Measurements from ENCODE around the gene C3orf20. TPM values are rescaled to one million over a fixed set of nuclear protein-coding genes. Genes with fewer than 3 reads are reported as not detected.
A peak's percentile ranks its signal among the peaks of the same experiment; 100 is the strongest.

The C3orf20 gene
- total and polyA plus RNA-seq, 2 of the 13 experiments (the other 11 are each of a cell fraction or from before 2014, with no cell fraction given): 0.03 to 0.04 TPM

DNA sequence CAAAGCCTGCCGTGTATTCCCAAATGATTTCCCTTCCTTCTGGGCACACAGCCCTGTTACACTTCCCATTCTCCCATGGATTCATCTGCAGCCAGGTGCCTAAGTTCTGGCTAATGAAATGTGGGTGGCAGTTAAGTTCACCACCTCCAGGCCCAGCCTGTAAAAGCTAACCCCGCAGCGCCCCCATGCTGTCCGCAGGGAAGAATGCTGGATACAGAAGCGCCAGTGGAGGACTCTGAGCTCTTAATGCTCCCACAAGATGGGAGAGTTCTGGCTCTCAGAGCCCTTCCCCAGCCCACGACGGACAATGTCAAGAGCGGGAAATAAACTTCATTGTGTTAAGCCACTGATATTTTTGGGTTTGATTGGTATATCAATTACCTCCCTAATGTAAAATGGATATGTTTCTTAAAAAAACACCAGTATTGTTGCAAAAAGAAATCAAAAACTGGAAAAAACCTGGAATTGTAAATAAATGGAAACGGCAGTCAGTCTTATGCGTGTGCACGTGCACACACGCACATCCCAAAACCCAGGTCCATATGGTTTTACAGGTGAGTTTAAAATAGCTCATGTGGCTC lies 106.1 kb downstream of the C3orf20 start (continued):
- TF ChIP-seq NRL (CRISPR knock-in tag; IDR thresholded peaks at IDR 0.05; ENCODE audit: borderline replicate concordance): no peak
- TF ChIP-seq, protein P1, sequence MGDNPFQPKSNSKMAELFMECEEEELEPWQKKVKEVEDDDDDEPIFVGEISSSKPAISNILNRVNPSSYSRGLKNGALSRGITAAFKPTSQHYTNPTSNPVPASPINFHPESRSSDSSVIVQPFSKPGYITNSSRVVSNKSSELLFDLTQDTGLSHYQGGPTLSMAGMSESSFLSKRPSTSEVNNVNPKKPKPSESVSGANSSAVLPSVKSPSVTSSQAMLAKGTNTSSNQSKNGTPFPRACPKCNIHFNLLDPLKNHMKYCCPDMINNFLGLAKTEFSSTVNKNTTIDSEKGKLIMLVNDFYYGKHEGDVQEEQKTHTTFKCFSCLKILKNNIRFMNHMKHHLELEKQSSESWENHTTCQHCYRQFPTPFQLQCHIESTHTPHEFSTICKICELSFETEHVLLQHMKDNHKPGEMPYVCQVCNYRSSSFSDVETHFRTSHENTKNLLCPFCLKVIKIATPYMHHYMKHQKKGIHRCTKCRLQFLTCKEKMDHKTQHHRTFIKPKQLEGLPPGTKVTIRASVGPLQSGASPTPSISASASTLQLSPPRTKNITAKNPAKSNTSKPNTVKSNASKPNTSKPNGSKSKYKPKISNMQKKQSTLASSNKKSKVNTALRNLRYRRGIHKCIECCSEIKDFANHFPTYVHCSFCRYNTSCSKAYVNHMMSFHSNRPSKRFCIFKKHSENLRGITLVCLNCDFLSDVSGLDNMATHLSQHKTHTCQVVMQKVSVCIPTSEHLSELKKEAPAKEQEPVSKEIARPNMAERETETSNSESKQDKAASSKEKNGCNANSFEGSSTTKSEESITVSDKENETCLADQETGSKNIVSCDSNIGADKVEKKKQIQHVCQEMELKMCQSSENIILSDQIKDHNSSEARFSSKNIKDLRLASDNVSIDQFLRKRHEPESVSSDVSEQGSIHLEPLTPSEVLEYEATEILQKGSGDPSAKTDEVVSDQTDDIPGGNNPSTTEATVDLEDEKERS (CRISPR knock-in tag; IDR thresholded peaks at IDR 0.05): no peak
- TF ChIP-seq, protein P2, sequence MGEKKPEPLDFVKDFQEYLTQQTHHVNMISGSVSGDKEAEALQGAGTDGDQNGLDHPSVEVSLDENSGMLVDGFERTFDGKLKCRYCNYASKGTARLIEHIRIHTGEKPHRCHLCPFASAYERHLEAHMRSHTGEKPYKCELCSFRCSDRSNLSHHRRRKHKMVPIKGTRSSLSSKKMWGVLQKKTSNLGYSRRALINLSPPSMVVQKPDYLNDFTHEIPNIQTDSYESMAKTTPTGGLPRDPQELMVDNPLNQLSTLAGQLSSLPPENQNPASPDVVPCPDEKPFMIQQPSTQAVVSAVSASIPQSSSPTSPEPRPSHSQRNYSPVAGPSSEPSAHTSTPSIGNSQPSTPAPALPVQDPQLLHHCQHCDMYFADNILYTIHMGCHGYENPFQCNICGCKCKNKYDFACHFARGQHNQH (CRISPR knock-in tag; IDR thresholded peaks at IDR 0.05): peak; percentile 49; the same call in 1 of the 2 replicates
- TF ChIP-seq CCDC6 (CRISPR knock-in tag; IDR thresholded peaks at IDR 0.05): peak; percentile 21; the same call in 1 of the 2 replicates
- no peak for TF ChIP-seq MAFF (IDR thresholded peaks at IDR 0.05; ENCODE audit: low read depth, low read length)
- no peak for TF ChIP-seq ZNF121 (CRISPR knock-in tag; IDR thresholded peaks at IDR 0.05)
- TF ChIP-seq, protein P3, sequence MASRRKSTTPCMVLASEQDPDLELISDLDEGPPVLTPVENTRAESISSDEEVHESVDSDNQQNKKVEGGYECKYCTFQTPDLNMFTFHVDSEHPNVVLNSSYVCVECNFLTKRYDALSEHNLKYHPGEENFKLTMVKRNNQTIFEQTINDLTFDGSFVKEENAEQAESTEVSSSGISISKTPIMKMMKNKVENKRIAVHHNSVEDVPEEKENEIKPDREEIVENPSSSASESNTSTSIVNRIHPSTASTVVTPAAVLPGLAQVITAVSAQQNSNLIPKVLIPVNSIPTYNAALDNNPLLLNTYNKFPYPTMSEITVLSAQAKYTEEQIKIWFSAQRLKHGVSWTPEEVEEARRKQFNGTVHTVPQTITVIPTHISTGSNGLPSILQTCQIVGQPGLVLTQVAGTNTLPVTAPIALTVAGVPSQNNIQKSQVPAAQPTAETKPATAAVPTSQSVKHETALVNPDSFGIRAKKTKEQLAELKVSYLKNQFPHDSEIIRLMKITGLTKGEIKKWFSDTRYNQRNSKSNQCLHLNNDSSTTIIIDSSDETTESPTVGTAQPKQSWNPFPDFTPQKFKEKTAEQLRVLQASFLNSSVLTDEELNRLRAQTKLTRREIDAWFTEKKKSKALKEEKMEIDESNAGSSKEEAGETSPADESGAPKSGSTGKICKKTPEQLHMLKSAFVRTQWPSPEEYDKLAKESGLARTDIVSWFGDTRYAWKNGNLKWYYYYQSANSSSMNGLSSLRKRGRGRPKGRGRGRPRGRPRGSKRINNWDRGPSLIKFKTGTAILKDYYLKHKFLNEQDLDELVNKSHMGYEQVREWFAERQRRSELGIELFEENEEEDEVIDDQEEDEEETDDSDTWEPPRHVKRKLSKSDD (CRISPR knock-in tag; IDR thresholded peaks at IDR 0.05; ENCODE audit: low read depth): no peak
- TF ChIP-seq ZNF263 (CRISPR knock-in tag; IDR thresholded peaks at IDR 0.05): peak; percentile 80
- TF ChIP-seq ZFX (CRISPR knock-in tag; IDR thresholded peaks at IDR 0.05; ENCODE audit: low read depth): peak; percentile 47; the same call in 1 of the 2 replicates
- no peak for TF ChIP-seq NONO (IDR thresholded peaks at IDR 0.05)
- 0 out of 2 replicates have a peak, but pooled peaks have one; percentile 28 for TF ChIP-seq NONO (CRISPR knock-in tag; conservative IDR thresholded peaks at IDR 0.05)
- TF ChIP-seq PITX1 (CRISPR knock-in tag; IDR thresholded peaks at IDR 0.05): peak; percentile 40; the same call in 1 of the 2 replicates
- TF ChIP-seq, protein P4, sequence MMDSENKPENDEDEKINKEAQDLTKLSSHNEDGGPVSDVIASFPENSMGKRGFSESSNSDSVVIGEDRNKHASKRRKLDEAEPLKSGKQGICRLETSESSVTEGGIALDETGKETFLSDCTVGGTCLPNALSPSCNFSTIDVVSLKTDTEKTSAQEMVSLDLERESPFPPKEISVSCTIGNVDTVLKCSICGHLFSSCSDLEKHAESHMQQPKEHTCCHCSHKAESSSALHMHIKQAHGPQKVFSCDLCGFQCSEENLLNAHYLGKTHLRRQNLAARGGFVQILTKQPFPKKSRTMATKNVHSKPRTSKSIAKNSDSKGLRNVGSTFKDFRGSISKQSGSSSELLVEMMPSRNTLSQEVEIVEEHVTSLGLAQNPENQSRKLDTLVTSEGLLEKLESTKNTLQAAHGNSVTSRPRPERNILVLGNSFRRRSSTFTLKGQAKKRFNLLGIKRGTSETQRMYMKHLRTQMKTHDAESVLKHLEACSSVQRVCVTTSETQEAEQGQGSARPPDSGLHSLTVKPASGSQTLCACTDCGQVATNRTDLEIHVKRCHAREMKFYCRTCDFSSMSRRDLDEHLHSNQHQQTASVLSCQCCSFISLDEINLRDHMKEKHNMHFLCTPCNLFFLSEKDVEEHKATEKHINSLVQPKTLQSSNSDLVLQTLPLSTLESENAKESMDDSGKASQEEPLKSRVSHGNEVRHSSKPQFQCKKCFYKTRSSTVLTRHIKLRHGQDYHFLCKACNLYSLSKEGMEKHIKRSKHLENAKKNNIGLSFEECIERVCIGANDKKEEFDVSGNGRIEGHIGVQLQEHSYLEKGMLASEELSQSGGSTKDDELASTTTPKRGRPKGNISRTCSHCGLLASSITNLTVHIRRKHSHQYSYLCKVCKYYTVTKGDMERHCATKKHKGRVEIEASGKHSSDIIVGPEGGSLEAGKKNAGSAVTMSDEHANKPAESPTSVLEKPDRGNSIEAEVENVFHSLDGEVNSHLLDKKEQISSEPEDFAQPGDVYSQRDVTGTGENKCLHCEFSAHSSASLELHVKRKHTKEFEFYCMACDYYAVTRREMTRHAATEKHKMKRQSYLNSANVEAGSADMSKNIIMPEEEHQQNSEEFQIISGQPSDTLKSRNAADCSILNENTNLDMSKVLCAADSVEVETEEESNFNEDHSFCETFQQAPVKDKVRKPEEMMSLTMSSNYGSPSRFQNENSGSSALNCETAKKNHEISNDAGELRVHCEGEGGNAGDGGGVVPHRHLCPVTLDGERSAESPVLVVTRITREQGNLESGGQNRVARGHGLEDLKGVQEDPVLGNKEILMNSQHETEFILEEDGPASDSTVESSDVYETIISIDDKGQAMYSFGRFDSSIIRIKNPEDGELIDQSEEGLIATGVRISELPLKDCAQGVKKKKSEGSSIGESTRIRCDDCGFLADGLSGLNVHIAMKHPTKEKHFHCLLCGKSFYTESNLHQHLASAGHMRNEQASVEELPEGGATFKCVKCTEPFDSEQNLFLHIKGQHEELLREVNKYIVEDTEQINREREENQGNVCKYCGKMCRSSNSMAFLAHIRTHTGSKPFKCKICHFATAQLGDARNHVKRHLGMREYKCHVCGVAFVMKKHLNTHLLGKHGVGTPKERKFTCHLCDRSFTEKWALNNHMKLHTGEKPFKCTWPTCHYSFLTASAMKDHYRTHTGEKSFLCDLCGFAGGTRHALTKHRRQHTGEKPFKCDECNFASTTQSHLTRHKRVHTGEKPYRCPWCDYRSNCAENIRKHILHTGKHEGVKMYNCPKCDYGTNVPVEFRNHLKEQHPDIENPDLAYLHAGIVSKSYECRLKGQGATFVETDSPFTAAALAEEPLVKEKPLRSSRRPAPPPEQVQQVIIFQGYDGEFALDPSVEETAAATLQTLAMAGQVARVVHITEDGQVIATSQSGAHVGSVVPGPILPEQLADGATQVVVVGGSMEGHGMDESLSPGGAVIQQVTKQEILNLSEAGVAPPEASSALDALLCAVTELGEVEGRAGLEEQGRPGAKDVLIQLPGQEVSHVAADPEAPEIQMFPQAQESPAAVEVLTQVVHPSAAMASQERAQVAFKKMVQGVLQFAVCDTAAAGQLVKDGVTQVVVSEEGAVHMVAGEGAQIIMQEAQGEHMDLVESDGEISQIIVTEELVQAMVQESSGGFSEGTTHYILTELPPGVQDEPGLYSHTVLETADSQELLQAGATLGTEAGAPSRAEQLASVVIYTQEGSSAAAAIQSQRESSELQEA (CRISPR knock-in tag; IDR thresholded peaks at IDR 0.05; ENCODE audit: not compliant biosample characterization): no peak
- peak; percentile 87 for TF ChIP-seq SMC3 (IDR thresholded peaks at IDR 0.05; ENCODE audit: low read length)

All from HepG2 (cell line).